Activated T-helper 1 cell treated with anti-CD3 and anti-CD28 coated beads, Interleukin-12 subunit alpha, Interleukin-12 subunit beta, Interleukin-2, Interleukin-4 antibody, amounts not matched to agents 30 ng/mL and 10 ng/mL and 1 ng/mL, durations not matched to agents 14 hours and 24 hours and 36 hours (primary cell): ENCODE results near the gene STAT1. TPM values are rescaled to one million over a fixed set of nuclear protein-coding genes. Genes with fewer than 3 reads are reported as not detected.

Source experiments
- DNase-seq: peaks from one replicate; pipeline ENCODE4 v3.0.0; 2021; ENCODE audit warnings: low spot score
- H3K27ac Mint-ChIP-seq: one replicate; pipeline ENCODE4 v1.8.0; 2021; ENCODE audit warnings: mild to moderate bottlenecking, mixed read lengths
- H3K27me3 Mint-ChIP-seq: one replicate; pipeline ENCODE4 v1.8.0; 2022; ENCODE audit warnings: mild to moderate bottlenecking, moderate library complexity, mixed read lengths; ENCODE audit not compliant: insufficient read depth
- H3K36me3 Mint-ChIP-seq: one replicate; pipeline ENCODE4 v1.8.0; 2021; ENCODE audit warnings: low read depth, mixed read lengths
- H3K4me1 Mint-ChIP-seq: one replicate; pipeline ENCODE4 v1.8.0; 2021; ENCODE audit warnings: low read depth, mixed read lengths
- H3K4me3 Mint-ChIP-seq: one replicate; pipeline ENCODE4 v1.8.0; 2021; ENCODE audit warnings: mild to moderate bottlenecking, moderate library complexity, mixed read lengths
- H3K9me3 Mint-ChIP-seq: one replicate; pipeline ENCODE4 v1.8.0; 2021; ENCODE audit warnings: mixed read lengths
- intact Hi-C: fragments of 100-400 bp; cut with micrococcal nuclease; formaldehyde crosslinking; loops from one replicate; pipeline ENCODE4 v1.15.1; 2024
- total RNA-seq: library from RNA; stranded (reverse); gene quantifications from 2 replicates; pipeline ENCODE4 v1.2.3, GENCODE V29; 2022

The STAT1 gene
- total RNA-seq, 1 donor from 2014 or later, result 129 TPM

GRCh38 chr2:191012845-191013681 is 908 bp downstream of the STAT1 start:
- Mint-ChIP-seq H3K9me3 (peaks cover 5% of the 10 kb centered on the region), H3K27ac (no peak overlapping the region), H3K4me3 (no peak overlapping the region), H3K4me1 (peaks cover 48% of the 10 kb centered on the region), H3K27me3 (no peaks in the 10 kb centered on the region), H3K36me3 (peaks cover 26% of the 10 kb centered on the region)
- intact Hi-C loops, result loop anchor here (1.0 to 10.0 kb wide), 8 partner anchors 8 to 1571 kb away; partner anchors contain the start of genes ASNSD1, MFSD6, NEMP2 and WDR75
- DNase-seq, result no peak

- Mint-ChIP-seq H3K27me3 (no peaks in the 10 kb centered on the region), H3K4me1 (peaks cover 49% of the 10 kb centered on the region), H3K27ac (no peak overlapping the region), H3K9me3 (peaks cover 5% of the 10 kb centered on the region), H3K4me3 (no peak overlapping the region), H3K36me3 (peaks cover 31% of the 10 kb centered on the region)
- DNase-seq, result no peak
- intact Hi-C loops, result loop anchor here (2.0 to 10.0 kb wide), 6 partner anchors 100 to 1570 kb away; partner anchors contain the start of genes ASNSD1, MFSD6, NEMP2 and WDR75
Observed at GRCh38 chr2:191012346-191012745, 1.6 kb downstream of the STAT1 start.

GRCh38 chr2:191010887-191011885 is 2.8 kb downstream of the STAT1 start:
- peaks cover 5% of the 10 kb centered on the region for H3K9me3 Mint-ChIP-seq
- intact Hi-C loops, result loop anchor here (1.0 to 10.0 kb wide), 9 partner anchors 10 to 1569 kb away; partner anchors contain the start of genes ASNSD1, MFSD6, NEMP2 and WDR75
- H3K27ac Mint-ChIP-seq, result peak overlapping the region; percentile 11
- H3K4me3 Mint-ChIP-seq, result no peak overlapping the region
- no peak for DNase-seq
- H3K4me1 Mint-ChIP-seq, result peaks cover 49% of the 10 kb centered on the region
- H3K27me3 Mint-ChIP-seq, result no peaks in the 10 kb centered on the region
- H3K36me3 Mint-ChIP-seq, result peaks cover 41% of the 10 kb centered on the region

GRCh38 chr2:191009541-191010374 is 4.2 kb downstream of the STAT1 start:
- Mint-ChIP-seq H3K27ac (peak overlapping the region; percentile 14), H3K36me3 (peaks cover 53% of the 10 kb centered on the region), H3K4me1 (peaks cover 58% of the 10 kb centered on the region), H3K9me3 (peaks cover 13% of the 10 kb centered on the region), H3K4me3 (peak overlapping the region; percentile 48), H3K27me3 (no peaks in the 10 kb centered on the region)
- intact Hi-C loops, result loop anchor here (1.0 to 10.0 kb wide), 9 partner anchors 8 to 1567 kb away; partner anchors contain the start of genes ASNSD1, MFSD6, NEMP2 and WDR75
- DNase-seq, result no peak

GRCh38 chr2:191008286-191008685 is 5.7 kb downstream of the STAT1 start:
- H3K4me3 Mint-ChIP-seq, result peak overlapping the region; percentile 50
- H3K9me3 Mint-ChIP-seq, result peaks cover 28% of the 10 kb centered on the region
- peaks cover 68% of the 10 kb centered on the region for H3K36me3 Mint-ChIP-seq
- H3K4me1 Mint-ChIP-seq, result peaks cover 70% of the 10 kb centered on the region
- intact Hi-C loops, result no loop called here
- H3K27ac Mint-ChIP-seq, result peak overlapping the region; percentile 53
- no peaks in the 10 kb centered on the region for H3K27me3 Mint-ChIP-seq
- DNase-seq, result no peak

- Mint-ChIP-seq H3K4me3 (peak overlapping the region; percentile 5), H3K4me1 (peaks cover 81% of the 10 kb centered on the region)
- intact Hi-C loops, result no loop called here
Observed at GRCh38 chr2:191006997-191007783, 6.8 kb downstream of the STAT1 start.

GRCh38 chr2:191006297-191006696 is 7.7 kb downstream of the STAT1 start:
- Mint-ChIP-seq H3K27me3 (no peaks in the 10 kb centered on the region), H3K27ac (no peak overlapping the region), H3K4me1 (peaks cover 85% of the 10 kb centered on the region), H3K4me3 (peak overlapping the region; percentile 5), H3K9me3 (peaks cover 32% of the 10 kb centered on the region), H3K36me3 (peaks cover 84% of the 10 kb centered on the region)
- DNase-seq, result no peak
- intact Hi-C loops, result no loop called here

More at GRCh38 chr2:191006997-191007783, 6.8 kb downstream of the STAT1 start:
- DNase-seq, result no peak
- Mint-ChIP-seq H3K27ac (peak overlapping the region; percentile 71), H3K36me3 (peaks cover 79% of the 10 kb centered on the region), H3K27me3 (no peaks in the 10 kb centered on the region), H3K9me3 (peaks cover 32% of the 10 kb centered on the region)

GRCh38 chr2:191003405-191004309 is 10.3 kb downstream of the STAT1 start:
- peaks cover 32% of the 10 kb centered on the region for H3K9me3 Mint-ChIP-seq
- no peak overlapping the region for H3K4me3 Mint-ChIP-seq
- H3K4me1 Mint-ChIP-seq, result peaks cover 89% of the 10 kb centered on the region
- peak overlapping the region; percentile 46 for H3K27ac Mint-ChIP-seq
- peaks cover 96% of the 10 kb centered on the region for H3K36me3 Mint-ChIP-seq
- no peak for DNase-seq
- intact Hi-C loops, result loop anchor here (5.0 kb wide), 1 partner anchor 36 kb away; no protein-coding TSS in a partner anchor
- H3K27me3 Mint-ChIP-seq, result no peaks in the 10 kb centered on the region

- Mint-ChIP-seq H3K4me1 (peaks cover 87% of the 10 kb centered on the region), H3K36me3 (peaks cover 94% of the 10 kb centered on the region), H3K27me3 (no peaks in the 10 kb centered on the region), H3K9me3 (peaks cover 26% of the 10 kb centered on the region), H3K4me3 (no peak overlapping the region), H3K27ac (peak overlapping the region; percentile 78)
- DNase-seq, result no peak
- intact Hi-C loops, result loop anchor here (1.0 to 5.0 kb wide), 2 partner anchors 9 to 34 kb away; no protein-coding TSS in a partner anchor
Observed at GRCh38 chr2:191001624-191002023, 12.3 kb downstream of the STAT1 start.

- Mint-ChIP-seq H3K4me1 (peaks cover 87% of the 10 kb centered on the region), H3K27ac (peak overlapping the region; percentile 78), H3K4me3 (no peak overlapping the region), H3K9me3 (peaks cover 29% of the 10 kb centered on the region), H3K36me3 (peaks cover 94% of the 10 kb centered on the region), H3K27me3 (no peaks in the 10 kb centered on the region)
- DNase-seq, result no peak
- intact Hi-C loops, result loop anchor here (1.0 to 5.0 kb wide), 2 partner anchors 9 to 34 kb away; no protein-coding TSS in a partner anchor
Observed at GRCh38 chr2:191001032-191001431, 12.9 kb downstream of the STAT1 start.
